Activated naive CD4-positive, alpha-beta T cell treated with Interleukin-2 at 50 U/mL for 16 hours (primary cell): ENCODE results near the gene ITGBL1.

Source experiments
- DNase-seq: peaks from one replicate; pipeline ENCODE4 v3.0.0-alpha.2; 2020

Gene ITGBL1

GRCh38 chr13:101631395-101631794, 178.9 kb downstream of the ITGBL1 start:
- no peak for DNase-seq

- DNase-seq: no peak
These were observed 181.7 kb downstream of the ITGBL1 start for GRCh38 chr13:101634142-101634541.

- no peak for DNase-seq
These were observed 187.2 kb downstream of the ITGBL1 start for GRCh38 chr13:101639711-101640110.

GRCh38 chr13:101640788-101641400, 188.4 kb downstream of the ITGBL1 start:
- no peak for DNase-seq

GRCh38 chr13:101645871-101646270, 193.4 kb downstream of the ITGBL1 start:
- DNase-seq: no peak

- no peak for DNase-seq
These were observed 195.3 kb downstream of the ITGBL1 start for GRCh38 chr13:101647760-101648159.

GRCh38 chr13:101648766-101649487, 196.5 kb downstream of the ITGBL1 start:
- DNase-seq: no peak

- DNase-seq: no peak
These were observed 197.1 kb downstream of the ITGBL1 start for GRCh38 chr13:101649488-101650126.

- DNase-seq: no peak
These were observed 202.4 kb downstream of the ITGBL1 start for GRCh38 chr13:101654883-101655282.

GRCh38 chr13:101655435-101655834, 203.0 kb downstream of the ITGBL1 start:
- no peak for DNase-seq

- DNase-seq: no peak
These were observed 208.2 kb downstream of the ITGBL1 start for GRCh38 chr13:101660711-101661110.

GRCh38 chr13:101661839-101662238, 209.4 kb downstream of the ITGBL1 start:
- no peak for DNase-seq

GRCh38 chr13:101673360-101674105, 221.1 kb downstream of the ITGBL1 start:
- no peak for DNase-seq

- DNase-seq: no peak
These were observed 229.4 kb downstream of the ITGBL1 start for GRCh38 chr13:101681834-101682233.

GRCh38 chr13:101686003-101686402, 233.5 kb downstream of the ITGBL1 start:
- no peak for DNase-seq

- no peak for DNase-seq
These were observed 238.4 kb downstream of the ITGBL1 start for GRCh38 chr13:101690871-101691270.

GRCh38 chr13:101691341-101691860, 238.9 kb downstream of the ITGBL1 start:
- DNase-seq: no peak

GRCh38 chr13:101695870-101696516, 243.5 kb downstream of the ITGBL1 start:
- DNase-seq: no peak

- DNase-seq: no peak
These were observed 245.3 kb downstream of the ITGBL1 start for GRCh38 chr13:101697745-101698144.

- DNase-seq: no peak
These were observed 245.9 kb downstream of the ITGBL1 start for GRCh38 chr13:101698400-101698799.

- DNase-seq: no peak
These were observed 248.1 kb downstream of the ITGBL1 start for GRCh38 chr13:101700598-101700997.

GRCh38 chr13:101703081-101703480, 250.6 kb downstream of the ITGBL1 start:
- DNase-seq: no peak

- no peak for DNase-seq
These were observed 251.4 kb downstream of the ITGBL1 start for GRCh38 chr13:101703838-101704237.
